OCI-M2 (cell line): ENCODE measurements around the gene MYO1E.
"Not testable (repeated sequence)": the region's sequence is repeated elsewhere in the genome, so short reads cannot be mapped to it uniquely, and the experiment has no call there.

ENCODE experiments used
- DNase-seq: peaks from one replicate; lab custom pipeline; 2025; ENCODE audit not compliant: unreplicated experiment; lab: John Stamatoyannopoulos, UW

MYO1E gene

DNA sequence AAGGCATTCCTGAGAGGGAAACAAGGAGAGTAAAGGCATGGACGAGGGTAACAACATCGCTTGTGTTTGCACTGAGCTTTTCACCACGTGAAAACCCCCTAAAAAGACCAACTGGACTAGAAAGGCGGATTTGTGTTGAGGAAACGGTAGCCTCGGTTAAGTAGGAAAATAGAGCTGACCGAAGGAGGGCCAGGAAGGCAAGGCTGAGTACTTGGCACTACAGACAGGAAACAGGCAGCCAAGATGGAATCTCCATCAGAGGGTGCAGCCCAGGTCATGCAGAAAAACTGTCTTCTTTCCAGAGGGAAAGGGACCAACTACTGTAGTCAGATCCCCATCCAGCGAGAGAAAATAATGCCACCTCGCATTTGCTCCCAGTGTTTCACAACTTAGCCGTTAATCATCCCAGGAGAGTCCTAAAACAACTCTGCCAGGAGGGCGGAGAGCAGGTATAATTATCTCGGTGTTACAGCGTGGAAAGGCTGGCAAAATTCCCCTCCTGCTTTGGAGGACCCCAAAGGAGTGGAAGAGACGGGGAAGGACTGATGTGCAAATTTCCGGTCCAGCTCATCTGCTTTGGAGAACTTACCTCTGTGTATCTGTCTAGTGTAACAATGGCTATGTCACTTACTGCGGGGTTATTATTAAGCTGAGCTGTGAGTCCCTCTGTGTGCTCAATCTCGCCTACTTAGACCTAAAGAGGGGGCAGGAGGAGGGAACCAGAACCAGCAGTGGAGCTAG, 77.2 kb downstream of the MYO1E start:
- no peak for DNase-seq

DNA sequence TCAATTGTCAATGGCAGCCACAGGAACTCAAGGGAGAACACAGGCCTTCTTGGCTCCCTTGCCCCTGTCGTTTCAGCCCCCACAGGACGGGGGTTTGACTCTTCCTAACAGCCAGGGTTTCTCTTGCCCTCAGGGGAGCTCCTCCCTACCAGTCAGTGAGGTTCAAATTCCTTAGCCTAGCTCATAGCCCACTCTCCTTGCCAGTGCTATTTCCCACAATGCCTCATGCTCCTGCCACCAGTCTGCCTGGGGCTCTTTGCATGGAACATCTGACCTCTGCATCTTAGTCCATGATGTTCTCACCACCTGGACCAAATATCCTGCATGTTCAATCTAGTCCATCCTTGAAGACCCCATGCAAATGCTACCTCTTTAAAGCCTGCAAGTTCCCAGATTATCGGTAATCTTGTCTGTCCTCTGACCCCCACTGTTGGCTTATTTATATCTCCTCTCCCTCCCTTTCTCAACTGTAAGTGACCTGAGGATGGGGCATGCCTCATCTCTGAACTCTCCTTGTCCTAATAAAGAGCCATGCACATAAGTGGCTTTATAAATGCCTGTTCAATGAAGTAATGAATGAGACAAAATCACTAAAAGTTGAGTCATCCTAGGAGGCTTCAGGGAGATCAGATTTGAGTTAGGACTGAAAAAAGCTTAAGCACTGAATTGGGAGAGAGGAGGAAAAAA, 78.0 kb downstream of the MYO1E start:
- DNase-seq = no peak

DNA sequence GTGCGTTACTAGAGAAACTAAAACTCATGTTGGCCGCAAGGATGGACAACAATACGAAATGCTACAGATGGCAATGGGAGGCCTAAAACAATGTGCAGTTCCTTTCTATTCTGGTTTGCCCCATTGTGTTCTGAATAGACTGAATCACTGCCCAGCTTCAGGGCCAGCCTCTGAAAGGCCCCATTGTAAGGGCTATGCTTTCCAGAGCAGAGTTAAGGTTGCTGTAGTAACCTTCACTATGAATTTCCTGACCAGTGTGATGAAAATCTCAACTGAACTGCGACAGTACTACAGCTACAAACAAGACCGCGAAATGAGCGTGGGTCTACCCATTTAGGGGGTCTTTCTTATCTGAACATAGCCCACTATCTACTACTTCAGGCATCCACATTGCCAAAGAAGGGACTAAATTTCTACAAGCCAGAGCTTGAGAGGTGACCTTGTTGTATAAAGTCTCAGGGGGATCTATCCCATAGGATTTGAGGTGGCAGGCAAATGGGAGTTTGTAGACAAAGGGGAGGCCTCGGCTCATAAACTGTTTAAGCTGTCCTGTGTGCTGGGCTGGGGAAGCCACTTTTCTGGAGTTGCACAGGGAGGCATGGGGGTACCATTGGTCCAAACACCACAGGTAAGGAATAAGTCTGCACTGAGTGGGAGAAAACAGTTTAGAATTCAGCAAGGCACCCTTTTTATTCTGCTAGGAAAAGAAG, 80.1 kb downstream of the MYO1E start:
- DNase-seq = no peak

DNA sequence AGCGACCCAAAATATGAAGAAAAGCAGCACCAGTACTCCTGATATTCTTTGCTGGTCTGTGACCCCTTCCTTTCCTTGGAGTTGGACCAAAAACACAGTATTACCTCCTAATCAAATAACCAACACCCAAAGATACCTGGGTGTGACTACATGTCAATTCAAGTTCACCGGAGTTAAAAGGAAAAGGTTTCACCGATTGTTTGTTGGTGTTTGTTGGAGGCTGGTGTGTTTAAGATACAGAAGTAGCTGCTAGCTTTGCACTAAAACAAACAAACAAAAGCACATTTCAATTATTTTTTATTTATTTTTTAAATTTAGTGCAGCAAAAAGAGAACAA, 81.5 kb downstream of the MYO1E start:
- DNase-seq = no peak

DNA sequence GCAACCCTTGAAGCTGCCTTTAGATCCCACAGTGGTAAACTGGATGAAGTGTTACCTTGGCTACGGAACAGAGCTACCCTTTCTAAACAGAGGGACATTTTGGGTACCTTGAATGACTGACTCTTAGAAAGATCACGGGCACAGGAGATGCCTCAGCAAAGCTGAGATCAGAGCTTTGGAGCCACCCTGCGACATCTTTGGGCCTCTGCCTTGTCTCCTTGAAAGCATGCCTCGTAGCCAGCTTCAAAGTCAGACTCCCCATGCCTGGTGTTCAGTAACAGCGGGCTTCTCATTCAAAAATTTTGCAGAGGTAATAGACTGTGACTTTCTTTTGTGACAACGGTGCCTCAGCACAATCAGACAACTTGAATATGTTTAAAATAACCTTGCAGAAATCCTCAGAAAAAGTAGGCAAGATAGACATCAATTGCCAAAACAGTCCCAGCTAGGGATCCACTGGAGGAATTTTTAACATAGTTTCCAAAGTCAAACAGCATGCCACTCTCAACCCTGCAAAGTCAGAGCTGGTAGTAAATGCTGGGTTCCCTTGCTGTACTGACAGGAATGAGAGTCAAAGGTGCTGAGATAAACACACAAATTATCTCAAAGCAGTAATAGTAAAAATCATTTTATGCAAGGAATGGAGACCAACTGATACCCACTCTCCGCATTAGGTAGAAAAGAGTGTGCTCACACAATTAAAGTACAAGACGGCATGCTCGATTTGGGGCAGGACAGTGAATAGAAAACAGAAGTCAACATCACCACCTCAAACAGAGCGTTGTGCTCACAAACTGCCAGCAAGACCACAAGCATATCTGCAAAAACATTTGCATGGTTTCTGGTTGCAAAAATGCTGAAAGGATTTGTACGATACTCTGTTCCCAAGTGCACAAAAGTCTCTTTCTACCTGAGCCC, 82.1 kb downstream of the MYO1E start:
- DNase-seq = no peak

DNA sequence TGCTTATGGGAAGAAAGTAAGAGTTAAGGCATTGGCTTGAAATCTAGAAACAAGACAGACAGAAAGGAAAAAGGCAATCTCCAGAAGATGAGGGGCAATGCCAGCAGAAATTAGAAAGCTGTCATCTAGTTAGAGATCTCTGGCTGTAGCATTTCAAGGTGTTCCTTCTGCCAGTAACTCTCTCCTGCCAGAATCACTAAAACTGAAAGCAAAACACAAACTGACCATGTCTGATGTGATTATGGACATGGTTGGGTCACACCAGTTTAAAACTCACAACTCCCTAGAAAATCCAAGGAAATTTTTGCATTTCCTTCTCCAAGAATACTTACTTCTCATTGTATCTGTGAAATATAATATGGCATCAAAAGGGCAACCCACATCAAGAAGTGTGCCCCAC, 83.1 kb downstream of the MYO1E start:
- no peak for DNase-seq

DNA sequence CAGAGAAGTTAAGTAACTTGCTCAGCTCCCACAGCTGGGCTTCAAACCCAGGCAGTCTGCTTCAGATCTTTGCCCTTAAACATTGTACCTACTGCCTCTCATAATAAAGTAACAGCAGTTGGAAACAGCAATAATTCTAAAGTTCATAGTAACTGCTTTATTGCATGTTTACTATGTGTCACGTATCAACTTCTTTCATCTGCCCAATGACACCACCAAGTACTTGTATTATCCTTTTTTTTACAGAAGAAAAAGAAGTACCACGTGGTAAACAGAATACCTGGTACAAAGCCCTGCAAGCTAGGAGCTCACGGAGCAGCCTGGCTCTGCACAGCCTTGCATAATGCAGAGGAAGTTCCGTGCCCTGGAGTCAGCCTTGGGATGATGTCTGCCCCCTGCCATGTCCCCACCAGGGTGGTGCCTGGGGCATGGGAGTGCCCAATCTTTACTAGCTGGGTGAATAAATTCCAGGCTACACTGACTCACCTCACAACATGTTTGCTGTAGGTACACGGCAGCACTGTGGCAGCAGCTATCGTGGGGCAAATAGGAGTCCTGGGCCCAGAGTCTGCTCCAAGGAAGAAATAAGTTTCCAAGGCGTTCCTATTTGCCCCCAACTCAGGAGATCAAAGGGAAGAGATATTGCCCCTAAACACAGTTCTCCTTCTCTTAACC, 88.8 kb downstream of the MYO1E start:
- DNase-seq = no peak

DNA sequence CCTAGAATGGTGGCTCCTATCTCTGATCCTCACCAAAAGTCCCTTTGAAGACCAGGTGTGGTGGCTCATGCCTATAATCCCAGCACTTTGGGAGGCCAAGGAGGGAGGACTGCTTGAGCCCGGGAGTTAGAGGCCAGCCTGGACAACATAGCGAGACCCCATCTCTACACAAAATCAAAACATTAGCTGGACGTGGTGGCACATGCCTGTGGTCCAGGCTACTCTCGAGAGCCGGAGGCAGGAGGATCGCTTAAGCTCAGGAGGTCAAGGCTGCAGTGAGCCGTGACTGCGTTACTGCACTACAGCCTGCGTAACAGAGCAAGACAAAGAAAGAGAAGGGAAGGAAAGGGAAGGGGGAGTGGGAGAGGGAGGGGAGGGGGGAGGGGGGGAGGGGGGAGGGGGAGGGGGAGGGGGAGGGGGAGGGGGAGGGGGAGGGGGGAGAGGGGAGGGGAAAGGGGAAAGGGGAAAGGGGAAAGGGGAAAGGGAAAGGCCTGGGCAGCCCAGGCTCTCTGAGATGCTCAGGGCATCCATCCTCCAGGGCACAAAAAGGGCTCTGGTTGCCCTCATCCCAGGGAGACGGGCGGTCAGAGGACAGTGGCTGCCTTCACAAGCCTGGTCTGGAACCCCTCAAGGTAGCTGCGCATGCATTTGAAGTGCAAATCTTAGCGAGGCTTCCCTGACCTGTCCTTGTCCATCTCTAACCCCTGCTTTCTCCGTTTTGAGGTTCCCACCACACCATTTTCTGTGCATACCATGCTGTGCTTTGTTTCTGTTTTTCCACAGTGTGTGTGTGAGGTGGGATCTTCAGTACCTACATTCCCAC, 89.9 kb downstream of the MYO1E start:
- DNase-seq = no peak

DNA sequence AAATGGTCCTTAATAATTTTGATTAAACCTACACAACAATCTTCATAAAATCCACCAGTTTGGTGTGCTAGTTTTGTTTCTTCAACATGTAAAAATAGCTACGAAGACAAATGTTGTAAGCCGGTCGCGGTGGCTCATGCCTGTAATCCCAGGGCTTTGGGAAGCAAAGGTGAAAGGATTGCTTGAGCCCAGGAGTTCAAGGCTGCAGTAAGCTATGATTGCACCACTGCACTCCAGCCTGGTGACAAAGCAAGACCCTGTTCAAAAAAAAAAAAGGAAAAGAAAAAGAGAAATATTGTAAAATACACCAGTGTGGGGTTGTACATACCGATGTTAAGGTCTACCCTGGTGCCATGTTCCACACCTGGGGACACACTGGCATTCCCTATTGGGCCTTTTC, 91.0 kb downstream of the MYO1E start:
- no peak for DNase-seq

DNA sequence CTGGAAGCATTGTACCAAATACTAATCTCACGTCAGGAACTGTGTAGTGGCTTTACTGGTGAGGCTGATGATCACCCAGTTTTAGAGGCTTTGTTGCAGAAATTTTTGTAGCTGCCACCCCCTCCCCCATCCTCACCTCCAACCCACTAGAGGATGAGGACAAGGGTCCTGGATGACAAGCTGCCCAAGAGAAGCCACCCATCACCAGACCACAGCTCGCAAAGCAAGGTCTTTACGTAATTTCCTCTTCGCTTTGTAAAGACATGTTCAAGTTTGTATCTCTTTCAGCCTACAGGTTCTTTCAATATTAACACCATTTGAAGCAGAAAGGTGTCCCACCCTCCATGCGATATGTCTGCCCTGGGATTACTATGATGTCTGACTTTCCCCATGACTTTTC, 91.8 kb downstream of the MYO1E start:
- no peak for DNase-seq

- not testable (repeated sequence) for DNase-seq
Measured at GRCh38 chr15:59280292-59280691, 92.4 kb downstream of the MYO1E start.

- no peak for DNase-seq
Measured at GRCh38 chr15:59279023-59279422, 93.6 kb downstream of the MYO1E start.

DNA sequence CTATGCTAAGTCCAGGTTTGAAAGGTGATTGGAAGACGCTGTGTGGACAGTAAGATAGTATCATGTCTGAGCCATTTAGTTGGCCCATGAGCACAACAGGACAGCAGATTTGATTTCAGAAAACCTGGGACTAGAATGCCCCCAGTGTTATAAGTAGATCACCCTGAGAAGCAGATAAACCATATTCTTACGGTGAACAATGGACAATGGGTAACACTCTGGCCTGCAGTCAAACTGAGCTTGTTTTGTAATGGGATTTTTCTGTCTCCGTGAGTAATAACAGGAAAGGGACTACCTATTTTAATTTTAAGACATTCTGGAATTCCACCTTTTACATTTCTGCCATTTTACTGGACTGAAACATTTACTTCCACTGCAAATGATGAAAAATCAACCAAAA, 94.6 kb downstream of the MYO1E start:
- DNase-seq = no peak

DNA sequence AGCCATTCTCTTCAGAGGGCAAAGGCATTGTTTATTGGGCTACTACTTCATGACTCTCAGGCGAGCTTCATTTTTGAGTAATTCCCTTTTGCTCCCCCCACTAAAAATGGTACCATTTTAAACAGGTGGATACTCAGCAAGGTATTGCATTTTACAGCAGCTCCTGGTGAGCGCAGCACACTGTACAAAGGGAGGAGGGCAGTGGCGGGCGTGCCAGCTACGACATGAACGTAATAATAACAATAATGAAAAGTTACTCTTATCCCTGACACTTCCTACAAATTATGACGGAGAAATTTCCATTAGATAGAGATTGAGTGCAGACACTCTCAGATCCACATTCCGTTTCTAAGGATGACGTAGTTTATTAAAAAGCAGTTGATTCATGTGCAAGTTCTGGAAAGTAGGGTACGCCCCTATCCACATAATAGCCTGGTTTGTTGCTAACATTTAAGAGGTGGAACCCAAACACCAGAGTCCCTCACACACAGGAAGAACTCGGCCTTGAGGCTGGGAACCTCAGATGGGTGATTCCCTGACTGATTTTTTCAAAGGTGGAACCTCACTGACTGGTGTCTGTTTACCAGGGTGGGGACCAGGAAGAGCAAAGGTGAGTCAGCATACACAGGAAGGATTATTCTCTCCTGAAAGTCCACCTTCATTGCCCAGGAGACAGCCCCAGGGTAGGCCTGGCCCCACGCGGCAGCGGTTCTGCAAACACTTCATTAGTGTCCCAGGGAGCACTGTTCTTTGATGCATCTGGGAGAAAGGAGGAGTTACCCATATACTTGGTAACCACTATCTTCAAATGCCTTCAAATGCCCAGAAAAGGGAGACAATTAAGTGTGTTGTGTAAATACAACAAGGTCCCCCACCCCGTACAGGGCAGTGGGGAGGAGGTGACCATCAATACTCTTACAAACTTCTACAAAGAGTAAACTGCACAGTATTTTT, 96.2 kb downstream of the MYO1E start:
- DNase-seq = no peak

DNA sequence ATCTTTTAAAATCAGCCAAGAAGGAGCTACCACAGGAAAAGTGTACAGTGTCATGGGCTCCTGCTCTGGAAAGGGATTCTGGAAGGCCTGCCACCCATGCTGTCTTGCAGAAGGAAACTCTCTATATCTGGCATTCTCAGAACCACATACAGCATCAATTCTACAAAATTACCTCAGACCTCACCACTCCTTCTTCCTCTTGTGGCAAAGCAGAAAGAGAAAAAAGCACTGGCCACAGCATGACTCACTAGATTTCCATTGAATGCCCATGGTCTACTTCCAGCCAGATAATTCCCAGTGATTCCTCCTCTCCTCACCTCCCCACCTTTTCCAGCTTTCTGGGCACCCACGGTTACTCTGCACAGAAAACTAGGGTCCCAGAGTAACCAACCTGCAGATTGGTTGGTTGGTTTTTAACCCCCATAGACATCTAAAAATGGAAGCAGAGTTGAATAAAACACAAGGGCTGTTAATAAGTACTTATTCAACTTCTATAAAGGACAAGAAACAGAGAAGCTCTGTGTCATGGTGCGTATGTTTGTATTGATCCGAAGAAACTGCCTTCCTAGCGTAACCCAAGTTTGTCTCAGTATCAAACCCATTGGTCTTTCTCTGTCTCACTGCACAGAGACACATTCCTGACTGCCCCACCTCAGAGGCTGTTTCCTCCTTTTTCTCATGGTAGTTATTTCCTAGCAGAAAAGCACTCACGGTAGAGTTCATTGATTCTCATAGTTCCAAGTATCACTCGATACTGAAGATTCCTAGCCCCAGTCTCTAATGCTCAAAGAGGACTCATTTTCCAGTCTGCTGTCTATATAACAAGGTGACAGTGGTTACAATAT, 98.3 kb downstream of the MYO1E start:
- DNase-seq = no peak

GRCh38 chr15:59273234-59273633, 99.4 kb downstream of the MYO1E start:
- DNase-seq = no peak

- DNase-seq = no peak
Measured at GRCh38 chr15:59271595-59272201, 101.0 kb downstream of the MYO1E start.
